Stomach smooth muscle (tissue), 2 donors: ENCODE data around the gene CHST14.

Source experiments
- H3K27ac ChIP-seq: one replicate; pipeline ENCODE4 v1.7.0; 2013; ENCODE audit warnings: mild to moderate bottlenecking, low read length, inconsistent platforms
- H3K27me3 ChIP-seq, 2 donors: one replicate each; pipeline ENCODE4 v1.7.0; 2013; ENCODE audit warnings: low read length in 2 of 2; ENCODE audit not compliant: insufficient read depth in 2 of 2, control insufficient read depth in 1 of 2
- H3K36me3 ChIP-seq, 2 donors: one replicate each; pipeline ENCODE4 v1.7.0; 2013; ENCODE audit warnings: low read length in 2 of 2; ENCODE audit not compliant: control insufficient read depth in 2 of 2, insufficient read depth in 2 of 2
- H3K4me1 ChIP-seq: one replicate; pipeline ENCODE4 v1.7.0; 2013; ENCODE audit warnings: low read length; ENCODE audit not compliant: control insufficient read depth, insufficient read depth
- H3K4me3 ChIP-seq, 2 donors: one replicate each; pipeline ENCODE4 v1.7.0; 2013; ENCODE audit warnings: low read length in 2 of 2
- H3K9ac ChIP-seq, 2 donors: one replicate each; pipeline ENCODE4 v1.7.0; 2013; ENCODE audit warnings: low read length in 2 of 2, mild to moderate bottlenecking in 1 of 2
- H3K9me3 ChIP-seq, 2 donors: one replicate each; pipeline ENCODE4 v1.7.0; 2013; ENCODE audit warnings: low read length in 2 of 2; ENCODE audit not compliant: control insufficient read depth in 2 of 2
- donor health status: healthy.
- donor health status: Pancreatic carcinoma.

CHST14 gene

DNA sequence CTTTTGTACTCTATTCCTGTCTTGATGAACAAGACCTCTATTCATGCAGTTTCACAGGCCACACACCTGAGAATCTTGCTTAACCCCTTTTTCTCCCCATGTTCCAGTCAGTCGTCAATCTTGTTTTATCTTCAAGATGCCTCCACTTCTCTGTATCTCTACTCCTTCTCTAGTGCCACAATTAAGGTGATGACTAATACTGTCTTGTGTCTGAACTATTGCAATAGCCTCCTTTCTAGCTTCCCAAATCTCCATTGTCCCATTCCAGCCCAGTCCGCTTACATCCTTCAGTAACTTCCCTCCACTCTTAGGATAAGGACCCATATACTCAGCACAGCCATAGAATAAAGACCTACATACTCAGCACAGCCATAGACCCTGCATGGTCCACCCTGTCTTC is 24.7 kb downstream of the CHST14 start:
- Histone ChIP-seq H3K4me3 (no peak overlapping the region), H3K27me3 (peaks cover 0 to 9% of the 10 kb centered on the region in 2 donors), H3K9ac (no peak overlapping the region), H3K36me3 (no peaks in the 10 kb centered on the region), H3K4me1 (no peaks in the 10 kb centered on the region), H3K9me3 (no peaks in the 10 kb centered on the region), H3K27ac (no peak overlapping the region)

GRCh38 chr15:40498418-40498817 is 27.6 kb downstream of the CHST14 start:
- H3K9me3 ChIP-seq, result no peaks in the 10 kb centered on the region
- H3K27ac ChIP-seq, result no peak overlapping the region
- H3K4me1 ChIP-seq, result no peaks in the 10 kb centered on the region
- H3K4me3 ChIP-seq, result no peak overlapping the region
- H3K27me3 ChIP-seq, result peaks cover 0 to 9% of the 10 kb centered on the region in 2 donors
- H3K36me3 ChIP-seq, result no peaks in the 10 kb centered on the region
- H3K9ac ChIP-seq, result no peak overlapping the region

GRCh38 chr15:40498891-40499290 is 28.1 kb downstream of the CHST14 start:
- no peak overlapping the region for H3K4me3 ChIP-seq
- H3K27me3 ChIP-seq, result peaks cover 0 to 9% of the 10 kb centered on the region in 2 donors

GRCh38 chr15:40499931-40500330 is 29.1 kb downstream of the CHST14 start:
- Histone ChIP-seq H3K36me3 (no peaks in the 10 kb centered on the region), H3K9ac (no peak overlapping the region), H3K4me1 (no peaks in the 10 kb centered on the region), H3K27me3 (peaks cover 0 to 9% of the 10 kb centered on the region in 2 donors), H3K4me3 (no peak overlapping the region), H3K9me3 (no peaks in the 10 kb centered on the region), H3K27ac (no peak overlapping the region)

More at GRCh38 chr15:40498891-40499290, 28.1 kb downstream of the CHST14 start:
- H3K27ac ChIP-seq, result no peak overlapping the region
- no peaks in the 10 kb centered on the region for H3K36me3 ChIP-seq
- H3K9ac ChIP-seq, result no peak overlapping the region
- no peaks in the 10 kb centered on the region for H3K4me1 ChIP-seq
- H3K9me3 ChIP-seq, result no peaks in the 10 kb centered on the region

- Histone ChIP-seq H3K9me3 (no peaks in the 10 kb centered on the region), H3K27me3 (peaks cover 0 to 6% of the 10 kb centered on the region in 2 donors), H3K27ac (no peak overlapping the region), H3K4me3 (no peak overlapping the region), H3K36me3 (no peaks in the 10 kb centered on the region), H3K4me1 (no peaks in the 10 kb centered on the region), H3K9ac (no peak overlapping the region)
These were observed 30.0 kb downstream of the CHST14 start for GRCh38 chr15:40500568-40501330.

DNA sequence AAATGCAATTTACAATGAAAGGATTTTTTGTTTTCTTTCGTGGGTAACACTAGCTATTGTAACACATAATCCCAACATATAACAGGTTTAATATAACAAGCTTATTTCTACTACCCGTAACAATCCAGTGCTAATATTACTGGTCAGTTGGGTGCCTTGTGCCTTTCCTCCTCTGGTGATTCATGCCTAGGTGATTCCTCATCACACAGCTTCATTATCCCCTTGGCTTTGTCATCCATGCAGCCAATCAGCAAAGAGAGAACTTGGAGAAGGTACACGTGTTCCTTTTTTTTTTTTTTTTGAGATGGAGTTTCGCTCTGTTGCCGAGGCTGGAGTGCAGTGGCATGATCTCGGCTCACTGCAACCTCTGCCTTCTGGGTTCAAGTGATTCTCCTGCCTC is 30.7 kb downstream of the CHST14 start:
- Histone ChIP-seq H3K9me3 (no peaks in the 10 kb centered on the region), H3K4me1 (no peaks in the 10 kb centered on the region), H3K36me3 (no peaks in the 10 kb centered on the region), H3K4me3 (no peak overlapping the region), H3K9ac (no peak overlapping the region), H3K27ac (no peak overlapping the region), H3K27me3 (peaks cover 0 to 6% of the 10 kb centered on the region in 2 donors)

DNA sequence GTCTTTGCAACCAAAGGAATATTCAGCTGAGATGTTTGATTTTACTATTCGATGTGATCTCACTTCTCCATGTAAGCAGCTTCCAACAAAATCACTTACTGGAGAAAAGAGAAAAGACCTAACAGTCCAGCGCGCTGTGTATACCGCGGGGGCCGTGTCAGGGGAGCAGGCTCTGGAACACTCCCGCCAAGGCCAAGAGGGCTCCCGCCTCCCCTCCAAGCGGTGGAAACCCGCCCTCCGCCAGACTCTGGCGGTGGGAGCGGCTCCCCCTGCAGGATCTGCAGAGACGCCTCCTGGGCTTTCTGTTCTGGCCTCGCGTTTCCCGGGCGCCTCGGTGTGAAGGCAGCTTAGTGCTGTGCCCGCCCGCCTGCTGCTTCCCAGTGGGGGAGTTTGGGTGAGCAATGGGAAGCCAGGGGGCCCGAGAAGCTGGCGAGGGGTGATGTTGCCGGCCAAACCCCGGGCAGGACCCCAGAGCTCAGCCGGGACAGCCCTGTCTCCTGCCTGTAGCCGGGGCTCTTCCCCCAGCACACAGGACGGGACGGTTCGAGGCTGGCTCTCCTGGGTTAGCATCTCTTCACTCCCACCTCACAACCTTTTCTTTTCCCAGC is 36.3 kb downstream of the CHST14 start:
- Histone ChIP-seq H3K4me3 (peak overlapping the region in 1 of 2 donors; percentile 61), H3K9ac (peak overlapping the region; percentile 2 to 42), H3K27ac (no peak overlapping the region)

GRCh38 chr15:40508216-40508615 is 37.4 kb downstream of the CHST14 start:
- Histone ChIP-seq H3K27ac (no peak overlapping the region), H3K4me3 (no peak overlapping the region), H3K36me3 (no peaks in the 10 kb centered on the region), H3K4me1 (peaks cover 20% of the 10 kb centered on the region), H3K27me3 (no peaks in the 10 kb centered on the region), H3K9ac (no peak overlapping the region), H3K9me3 (no peaks in the 10 kb centered on the region)

More for the DNA sequence above, 36.3 kb downstream of the CHST14 start:
- Histone ChIP-seq H3K4me1 (peaks cover 18% of the 10 kb centered on the region), H3K27me3 (no peaks in the 10 kb centered on the region), H3K9me3 (no peaks in the 10 kb centered on the region), H3K36me3 (no peaks in the 10 kb centered on the region)

GRCh38 chr15:40510201-40510600 is 39.4 kb downstream of the CHST14 start:
- no peaks in the 10 kb centered on the region for H3K27me3 ChIP-seq
- H3K4me3 ChIP-seq, result no peak overlapping the region
- H3K9ac ChIP-seq, result no peak overlapping the region
- no peaks in the 10 kb centered on the region for H3K9me3 ChIP-seq
- peaks cover 20% of the 10 kb centered on the region for H3K4me1 ChIP-seq
- H3K27ac ChIP-seq, result no peak overlapping the region
- H3K36me3 ChIP-seq, result no peaks in the 10 kb centered on the region

DNA sequence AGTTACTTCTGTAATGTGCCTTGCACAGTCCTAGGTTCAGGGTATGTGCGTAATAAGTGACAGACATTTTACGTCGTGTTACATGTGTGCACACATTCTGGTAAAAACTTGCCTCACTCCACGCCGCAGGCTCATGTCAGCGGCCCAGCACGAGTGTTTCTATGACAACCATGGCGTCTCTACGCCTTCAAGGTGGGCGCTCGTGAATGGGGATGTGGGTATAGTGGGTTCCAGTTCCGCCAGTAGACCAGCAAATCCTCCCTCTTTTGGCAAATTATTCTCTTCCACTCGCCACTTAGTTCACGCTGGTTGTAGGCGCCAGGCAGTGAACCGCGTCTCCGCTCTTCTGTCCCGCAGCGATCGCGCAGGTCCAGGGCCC is 40.3 kb downstream of the CHST14 start:
- H3K4me3 ChIP-seq, result peak overlapping the region; percentile 61 to 74
- no peaks in the 10 kb centered on the region for H3K36me3 ChIP-seq
- H3K9ac ChIP-seq, result peak overlapping the region; percentile 57 to 75
- H3K27ac ChIP-seq, result no peak overlapping the region
- peaks cover 20% of the 10 kb centered on the region for H3K4me1 ChIP-seq
- no peaks in the 10 kb centered on the region for H3K9me3 ChIP-seq
- no peaks in the 10 kb centered on the region for H3K27me3 ChIP-seq
